Dermis microvascular lymphatic vessel endothelial cell (primary cell): ENCODE results near the gene GTPBP10. TPM values are rescaled to one million over a fixed set of nuclear protein-coding genes. Genes with fewer than 3 reads are reported as not detected.
"Not testable (repeated sequence)": the region's sequence is repeated elsewhere in the genome, so short reads cannot be mapped to it uniquely, and the experiment has no call there.

ENCODE experiments used
- DNase-seq, 2 donors: peaks; one replicate each; pipeline versions ENCODE4 v3.0.0 to v3.0.0-alpha.2; 2010; ENCODE audit warnings: low read depth in 2 of 2
- total RNA-seq: library from RNA; depleted of rRNA; stranded (reverse); fragments of >200 nt; gene quantifications from 2 replicates; pipeline ENCODE4 v1.2.1, GENCODE V29; 2014

GTPBP10 gene, protein sequence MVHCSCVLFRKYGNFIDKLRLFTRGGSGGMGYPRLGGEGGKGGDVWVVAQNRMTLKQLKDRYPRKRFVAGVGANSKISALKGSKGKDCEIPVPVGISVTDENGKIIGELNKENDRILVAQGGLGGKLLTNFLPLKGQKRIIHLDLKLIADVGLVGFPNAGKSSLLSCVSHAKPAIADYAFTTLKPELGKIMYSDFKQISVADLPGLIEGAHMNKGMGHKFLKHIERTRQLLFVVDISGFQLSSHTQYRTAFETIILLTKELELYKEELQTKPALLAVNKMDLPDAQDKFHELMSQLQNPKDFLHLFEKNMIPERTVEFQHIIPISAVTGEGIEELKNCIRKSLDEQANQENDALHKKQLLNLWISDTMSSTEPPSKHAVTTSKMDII
- 4.4 and 4.7 TPM in 2 replicates for total RNA-seq

DNA sequence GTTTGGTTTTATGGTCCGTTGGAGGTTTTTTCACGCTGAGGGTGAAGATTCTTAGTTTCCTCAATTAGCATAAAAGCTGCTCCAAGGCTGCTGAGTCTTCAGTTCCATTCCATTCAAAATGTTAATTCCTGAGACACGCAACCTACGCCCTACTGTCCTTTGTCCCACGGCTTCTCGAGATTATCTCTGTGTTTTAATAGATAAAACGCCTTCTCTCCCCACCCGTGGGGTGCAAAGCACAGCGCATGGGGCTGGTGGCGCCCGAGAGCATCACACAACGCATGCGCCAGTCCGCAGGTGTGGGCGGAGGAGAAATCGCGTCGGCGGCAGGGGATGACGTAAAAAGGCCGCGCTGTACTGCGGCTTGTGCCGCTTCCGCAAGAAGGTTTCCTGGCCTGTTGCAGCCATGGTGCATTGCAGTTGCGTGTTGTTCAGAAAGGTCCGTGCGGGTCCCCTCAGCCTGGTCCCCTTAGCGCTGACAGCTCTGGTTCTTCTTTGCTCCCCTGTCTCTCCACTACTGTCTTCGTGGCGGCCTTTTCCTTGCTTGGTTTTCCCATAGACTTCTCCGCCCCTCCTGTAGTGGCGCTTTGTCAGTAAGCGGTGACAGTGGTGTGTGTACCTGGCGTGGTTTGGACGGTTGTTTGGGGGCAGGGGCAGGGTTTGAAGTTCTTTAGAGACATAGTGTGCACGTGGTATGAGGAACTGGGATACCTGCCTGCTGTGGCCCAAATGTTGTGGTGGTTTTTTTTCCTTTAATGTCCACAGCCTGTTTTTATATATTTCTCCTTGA is at the start of gene GTPBP10:
GTPBP10 (plus strand) TSS at position 381 of the 790 bp plus-strand sequence; CDS start at position 407, 26 bp downstream.
- peak; percentile 92 to 95 for DNase-seq

DNA sequence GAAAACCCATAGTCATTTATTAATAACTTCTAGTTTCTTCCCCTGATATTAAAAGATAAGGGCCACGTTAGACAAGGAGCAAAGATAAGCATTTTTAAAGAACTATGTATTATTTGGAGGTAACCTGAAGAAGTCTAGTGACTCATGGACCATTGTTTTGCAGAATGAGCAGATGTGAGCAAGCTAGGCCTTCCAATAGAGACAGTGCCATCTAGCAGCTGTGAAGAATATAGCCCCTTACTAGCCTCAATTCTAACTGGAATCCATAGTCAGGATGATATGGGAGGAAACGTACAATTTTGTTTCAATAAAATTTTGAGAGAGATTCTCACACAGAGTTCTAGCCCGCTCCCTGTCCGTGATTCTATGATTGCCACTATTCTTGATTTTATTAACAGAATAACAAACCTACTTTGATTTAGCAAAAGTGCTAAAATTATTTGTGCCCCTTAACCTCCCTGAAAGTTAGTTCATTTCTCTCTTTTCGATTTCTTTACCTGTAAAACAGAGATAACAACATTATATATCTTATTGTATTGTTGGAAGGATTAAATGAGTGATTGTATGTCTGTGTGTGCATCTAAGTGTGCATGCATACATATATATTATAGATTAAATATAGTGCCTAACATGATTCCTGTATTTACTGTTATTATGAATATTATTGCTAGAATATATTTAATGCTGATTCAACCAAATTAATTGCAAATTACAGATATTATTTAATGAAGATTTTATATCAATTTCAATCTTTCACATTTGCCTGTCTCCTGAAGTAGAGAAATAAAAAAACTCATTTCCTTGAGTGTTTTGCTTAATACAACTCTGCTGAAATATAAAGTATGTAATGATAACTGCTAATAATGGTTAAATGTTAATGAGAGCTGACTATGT is 48.1 kb upstream of the GTPBP10 start:
- DNase-seq = peak; percentile 36 to 73

DNA sequence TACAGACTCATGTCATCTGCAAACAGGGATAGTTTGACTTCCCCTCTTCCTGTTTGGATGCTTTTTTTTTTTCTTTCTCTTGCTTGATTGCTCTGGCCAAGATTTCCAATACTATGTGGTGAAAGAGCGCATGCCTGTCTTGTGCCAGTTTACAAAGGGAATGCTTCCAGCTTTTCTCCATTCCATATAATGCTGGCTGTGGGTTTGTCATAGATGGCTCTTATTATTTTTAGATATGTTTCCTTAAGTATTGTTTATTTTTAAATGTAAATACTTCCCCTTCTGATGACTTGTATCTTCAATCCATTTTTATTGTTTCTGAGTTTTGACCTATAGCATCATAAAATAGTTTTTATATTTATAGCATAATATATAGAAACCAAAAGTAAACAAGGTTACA is 43.3 kb upstream of the GTPBP10 start:
- DNase-seq = no peak

DNA sequence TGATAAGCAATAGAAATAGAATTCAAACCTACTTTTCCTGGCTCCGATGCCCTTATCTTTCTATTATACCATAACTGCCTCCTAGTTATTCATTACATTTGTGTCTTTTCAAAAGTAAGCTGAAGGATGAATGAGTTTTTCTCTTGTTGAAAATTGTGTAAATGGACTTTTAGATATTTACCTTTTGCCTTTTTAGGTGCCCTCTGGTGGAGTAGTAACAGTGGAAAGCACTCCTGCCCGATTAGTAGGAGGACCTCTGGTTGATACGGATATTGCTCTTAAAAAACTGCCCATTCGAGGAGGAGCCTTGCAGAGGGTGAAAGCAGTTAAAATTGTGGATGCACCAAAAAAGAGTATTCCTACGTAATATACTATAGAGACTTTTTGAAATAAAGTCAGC is 36.6 kb upstream of the GTPBP10 start:
- no peak for DNase-seq

DNA sequence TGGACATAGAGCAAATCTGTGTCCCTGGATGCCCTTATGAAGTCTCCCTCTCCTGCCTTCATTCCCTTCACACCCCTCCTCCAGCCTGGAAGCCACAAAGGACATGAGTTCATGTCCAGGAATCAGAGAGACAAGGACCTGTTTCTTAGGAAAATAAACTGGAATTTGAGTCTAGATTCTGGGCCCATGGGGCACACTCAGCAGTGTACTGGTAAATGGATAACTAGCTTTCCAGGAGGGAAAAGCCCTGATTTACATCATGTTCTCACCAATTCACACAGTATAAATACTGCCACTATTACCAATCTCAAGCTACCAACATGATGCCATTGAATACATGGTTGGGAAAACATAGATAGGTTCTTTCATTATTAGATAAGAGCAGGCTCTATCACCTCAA is 35.3 kb upstream of the GTPBP10 start:
- DNase-seq = no peak

DNA sequence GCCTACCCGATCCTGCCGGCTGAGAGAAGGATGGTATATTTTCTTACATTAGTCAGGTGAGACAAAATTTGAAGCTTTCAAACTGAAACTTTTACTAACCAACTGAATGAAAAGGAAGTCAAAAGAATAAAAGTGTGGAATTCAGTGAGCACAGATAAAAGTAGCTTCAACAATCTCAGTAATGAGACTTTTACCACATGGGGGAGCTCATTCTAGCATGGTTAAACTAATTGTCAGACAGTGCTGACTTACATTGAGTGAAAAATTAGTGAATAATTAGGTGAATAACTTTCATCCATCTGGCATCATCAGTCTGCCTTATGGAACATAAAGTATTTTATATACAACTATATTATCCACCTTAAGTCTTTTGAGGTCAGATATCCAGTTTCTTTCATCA is 33.8 kb upstream of the GTPBP10 start:
- DNase-seq = peak; percentile 15 to 53

DNA sequence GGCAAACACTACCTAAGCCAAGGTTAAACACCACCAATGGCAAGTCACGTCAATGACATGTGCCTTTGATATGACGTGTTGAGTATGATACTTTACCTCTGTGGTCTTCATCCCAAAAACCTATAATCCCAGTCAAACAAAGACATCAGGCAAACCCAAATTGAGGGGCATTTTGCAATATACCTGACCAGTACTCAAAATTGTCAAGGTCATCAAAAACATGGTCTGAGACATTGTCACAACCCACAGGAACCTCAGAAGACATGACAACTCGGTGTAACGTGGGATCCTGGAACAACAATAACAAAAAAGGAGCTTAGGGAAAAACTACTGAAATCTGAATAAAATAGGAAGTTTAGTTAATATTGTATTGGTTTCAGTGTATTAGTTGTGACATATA is 32.6 kb upstream of the GTPBP10 start:
- no peak for DNase-seq

DNA sequence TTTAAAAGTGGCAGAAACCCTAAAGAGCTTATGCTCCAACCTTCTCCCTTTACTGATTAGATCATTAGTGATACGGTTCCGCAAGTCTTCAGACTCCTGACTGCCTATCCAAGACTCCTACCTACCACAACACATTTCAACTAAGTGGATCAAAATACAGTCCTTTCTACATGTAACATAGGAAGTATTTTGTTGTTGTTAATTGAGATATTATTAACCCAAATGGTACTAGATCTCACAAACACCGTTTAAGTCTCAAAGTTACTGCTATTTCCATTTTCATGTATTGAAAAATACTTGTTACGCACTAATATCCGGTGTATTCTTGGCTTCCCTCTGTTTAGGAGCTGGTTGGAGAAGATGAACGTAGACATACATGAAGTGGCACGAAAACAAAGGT is 26.5 kb upstream of the GTPBP10 start:
- DNase-seq = no peak

DNA sequence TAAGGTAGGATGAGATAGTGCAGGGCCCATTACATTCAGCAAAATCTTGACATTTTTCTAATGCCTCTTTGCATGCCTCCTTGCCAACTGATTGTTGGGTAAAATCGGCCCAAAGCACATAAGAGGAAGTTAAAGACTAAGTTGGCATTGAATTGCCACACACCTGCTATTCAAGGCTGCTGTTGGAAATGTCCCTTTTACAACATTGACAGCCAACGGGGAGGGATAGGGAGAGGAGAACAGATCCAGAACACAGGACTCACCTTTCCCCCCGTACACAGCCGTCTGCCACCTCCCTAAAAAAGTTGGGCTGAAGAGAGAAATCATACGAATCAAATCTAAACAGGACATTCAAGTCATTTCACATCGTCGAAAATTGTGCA is 26.1 kb upstream of the GTPBP10 start:
- DNase-seq = no peak

DNA sequence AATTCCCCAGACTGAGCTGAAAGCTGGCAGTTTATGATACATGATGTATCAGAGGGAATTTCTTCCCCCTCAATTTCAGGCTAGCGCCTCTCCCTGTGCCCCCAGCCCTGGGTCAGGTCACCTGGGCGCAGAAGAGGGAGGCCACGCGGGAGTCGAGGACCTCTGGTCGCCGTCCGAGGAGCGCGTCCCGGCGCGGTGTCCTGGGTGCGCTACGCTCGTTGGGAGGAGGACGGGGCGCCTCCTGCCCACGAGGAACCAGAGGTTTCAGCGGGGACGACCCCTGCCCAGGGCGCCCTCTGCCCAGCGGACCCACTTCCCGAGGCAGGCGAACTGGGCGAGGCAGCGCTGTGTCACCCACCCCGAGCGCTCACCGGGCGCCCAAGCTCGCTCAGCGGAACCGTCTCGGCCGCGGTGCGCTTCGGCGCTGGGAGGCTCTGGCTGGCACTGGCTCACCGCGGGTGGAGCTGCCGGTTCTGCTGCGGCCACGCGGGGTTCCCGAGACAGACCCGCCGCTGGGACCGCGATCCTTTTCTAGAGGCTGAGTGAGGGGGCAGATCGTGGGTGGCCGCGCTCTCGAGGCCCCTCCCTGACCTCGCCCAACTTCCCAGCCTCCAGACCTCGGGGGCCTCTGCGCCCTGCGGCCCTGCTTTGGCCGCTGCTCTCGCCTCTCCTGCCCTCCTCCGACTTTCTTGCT is 25.6 kb upstream of the GTPBP10 start, which contains the start of gene FAM237B:
FAM237B (minus strand) TSS at position 504 of the 694 bp plus-strand sequence. CDS start 1,556 bp downstream, outside the sequence.
- peak in 1 of 2 donors; percentile 9 for DNase-seq

DNA sequence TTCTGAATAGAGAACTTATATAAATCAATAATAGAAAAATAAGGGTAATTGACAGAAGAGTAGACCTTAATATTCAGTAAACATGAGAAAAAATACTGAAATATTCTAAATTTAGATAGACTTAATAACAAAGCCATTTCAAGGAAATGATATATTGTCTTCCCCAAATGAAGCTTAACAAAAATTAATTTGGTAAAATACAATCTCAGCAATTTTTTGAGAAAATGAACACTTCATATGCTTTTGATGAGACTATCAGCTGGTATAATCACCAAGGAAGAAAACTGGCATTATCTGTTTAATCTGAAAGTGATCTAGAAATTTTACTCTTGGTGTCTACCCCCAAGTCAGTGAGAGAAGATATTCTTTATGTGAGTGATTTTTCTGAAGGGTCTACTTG is 23.7 kb upstream of the GTPBP10 start:
- no peak for DNase-seq

DNA sequence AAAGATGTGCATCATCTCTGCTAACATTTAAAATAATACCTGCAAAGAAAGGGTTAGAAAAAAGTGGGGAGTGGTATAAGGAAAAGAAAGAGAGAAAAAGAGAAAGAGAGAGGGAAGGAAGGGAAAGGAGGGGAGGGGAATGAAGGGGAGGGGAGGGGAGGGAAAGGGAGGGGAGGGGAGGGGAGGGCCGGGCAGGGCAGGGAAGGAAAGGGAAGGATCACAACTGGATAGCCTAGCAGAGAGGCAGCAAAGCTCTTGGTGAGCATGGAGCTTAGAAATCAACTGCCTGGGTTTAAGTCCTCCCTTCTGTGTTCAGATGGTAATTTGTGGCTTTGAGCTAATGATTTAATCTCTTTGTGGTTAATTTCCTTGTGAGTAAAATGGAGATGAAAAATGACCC is 20.0 kb upstream of the GTPBP10 start:
- no peak for DNase-seq

DNA sequence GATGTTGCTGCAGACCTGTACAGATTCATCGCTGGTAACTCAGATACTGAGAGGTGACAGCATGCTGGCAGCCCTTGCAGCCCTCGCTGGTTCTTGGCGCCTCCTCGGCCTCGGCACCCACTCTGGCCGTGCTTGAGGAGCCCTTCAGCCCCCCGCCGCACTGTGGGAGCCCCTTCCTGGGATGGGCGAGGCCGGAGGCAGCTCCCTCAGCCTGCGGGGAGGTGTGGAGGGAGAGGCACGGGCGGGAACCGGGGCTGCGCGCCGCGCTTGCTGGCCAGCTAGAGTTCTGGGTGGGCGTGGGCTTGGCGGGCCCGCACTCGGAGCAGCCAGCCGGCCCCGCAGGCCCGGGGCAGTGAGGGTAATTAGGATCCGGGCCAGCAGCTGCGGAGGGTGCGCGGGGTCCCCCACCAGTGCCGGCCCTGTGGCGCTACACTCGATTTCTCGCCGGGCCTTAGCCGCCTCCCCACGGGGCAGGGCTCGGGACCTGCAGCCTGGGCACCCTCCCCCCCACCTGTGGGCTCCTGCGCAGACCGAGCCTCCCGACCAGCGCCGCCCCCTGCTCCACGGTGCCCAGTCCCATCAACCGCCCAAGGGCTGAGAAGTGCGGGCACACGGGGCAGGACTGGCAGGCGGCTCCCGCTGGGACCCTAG is 12.2 kb upstream of the GTPBP10 start:
- no peak for DNase-seq

DNA sequence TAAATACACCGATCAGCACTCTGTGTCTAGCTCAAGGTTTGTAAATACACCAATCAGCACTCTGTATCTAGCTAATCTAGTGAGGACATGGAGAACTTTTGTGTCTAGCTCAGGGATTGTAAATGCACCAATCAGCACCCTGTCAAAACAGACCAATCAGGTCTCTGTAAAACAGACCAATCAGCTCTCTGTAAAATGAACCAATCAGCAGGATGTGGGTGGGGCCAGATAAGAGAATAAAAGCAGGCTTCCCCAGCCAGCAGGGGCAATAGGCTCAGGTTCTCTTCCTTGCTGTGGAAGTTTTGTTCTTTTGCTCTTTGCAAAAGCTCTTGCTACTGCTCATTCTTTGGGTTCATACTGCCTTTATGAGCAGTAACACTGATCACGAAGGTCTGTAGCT is 11.6 kb upstream of the GTPBP10 start:
- DNase-seq = not testable (repeated sequence)

DNA sequence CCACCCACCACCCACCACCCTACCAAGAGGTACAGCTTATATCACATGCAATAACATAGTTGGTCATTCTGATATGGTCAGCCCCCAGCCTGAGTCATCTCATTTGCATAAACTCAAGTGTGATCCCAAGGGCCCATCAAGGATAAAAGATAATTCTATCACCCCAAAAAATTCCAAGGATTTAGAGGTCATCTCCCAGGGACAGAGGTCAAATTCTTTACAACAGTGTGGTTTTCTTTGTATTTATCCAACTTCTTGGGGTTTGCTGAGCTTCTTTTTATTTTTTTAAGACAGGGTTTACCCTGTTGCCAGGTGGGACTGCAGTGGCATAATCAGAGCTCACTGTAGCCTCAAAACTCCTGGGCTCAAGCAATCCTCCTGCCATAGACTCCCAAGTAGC is 9.4 kb upstream of the GTPBP10 start:
- no peak for DNase-seq

DNA sequence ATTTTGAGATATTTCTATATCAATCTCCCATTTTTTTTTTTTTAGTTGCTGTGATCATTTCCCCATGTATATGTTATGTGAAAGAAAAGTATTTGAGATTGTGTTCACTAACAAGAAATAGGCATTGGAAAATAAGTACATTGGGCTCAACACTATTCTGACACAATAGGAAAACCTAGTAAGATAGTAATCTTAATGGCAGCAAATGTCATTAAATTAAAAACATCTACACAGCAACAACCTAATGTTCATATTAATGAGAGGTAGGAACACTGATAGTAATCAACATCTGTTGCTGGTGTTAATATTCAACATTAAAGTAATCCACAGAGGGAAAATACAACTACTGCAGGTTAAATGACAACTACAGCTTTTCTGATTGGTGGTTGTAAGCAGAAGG is 1.5 kb upstream of the GTPBP10 start:
- DNase-seq = no peak

DNA sequence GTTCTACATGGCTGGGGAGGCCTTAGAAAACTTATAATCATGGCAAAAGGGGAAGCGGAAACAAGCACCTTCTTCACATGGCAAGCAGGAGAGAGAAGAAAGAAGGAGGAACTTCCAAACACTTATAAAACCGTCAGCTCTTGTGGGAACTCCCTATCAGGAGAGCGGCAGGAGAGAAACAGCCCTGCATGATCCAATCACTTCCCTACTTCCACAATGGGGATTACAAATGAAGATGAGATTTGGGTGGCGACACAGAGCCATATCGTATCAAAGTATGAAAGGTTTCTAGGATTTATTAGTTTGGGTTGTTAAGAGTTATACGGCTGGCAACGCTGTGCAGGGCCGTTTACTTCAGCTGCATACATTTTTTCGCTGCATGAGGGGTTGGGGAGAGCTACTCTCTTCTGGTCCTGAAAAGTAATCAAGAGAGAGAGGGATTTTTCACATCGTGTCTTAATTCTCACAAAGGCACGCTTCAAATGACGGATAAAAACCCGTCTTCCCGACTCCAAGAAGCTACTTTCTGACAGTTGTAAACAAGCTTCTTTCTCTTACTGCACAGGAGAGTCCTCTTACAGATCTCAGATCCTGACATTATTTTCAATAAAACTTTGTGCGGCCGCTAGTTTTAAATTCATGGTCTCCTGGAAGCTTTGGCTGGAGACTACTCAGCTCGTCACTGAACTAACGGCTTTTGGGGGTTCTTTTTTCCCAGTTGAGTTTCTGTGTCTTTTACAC is 751 bp upstream of the GTPBP10 start:
- DNase-seq = peak in 1 of 2 donors; percentile 39

DNA sequence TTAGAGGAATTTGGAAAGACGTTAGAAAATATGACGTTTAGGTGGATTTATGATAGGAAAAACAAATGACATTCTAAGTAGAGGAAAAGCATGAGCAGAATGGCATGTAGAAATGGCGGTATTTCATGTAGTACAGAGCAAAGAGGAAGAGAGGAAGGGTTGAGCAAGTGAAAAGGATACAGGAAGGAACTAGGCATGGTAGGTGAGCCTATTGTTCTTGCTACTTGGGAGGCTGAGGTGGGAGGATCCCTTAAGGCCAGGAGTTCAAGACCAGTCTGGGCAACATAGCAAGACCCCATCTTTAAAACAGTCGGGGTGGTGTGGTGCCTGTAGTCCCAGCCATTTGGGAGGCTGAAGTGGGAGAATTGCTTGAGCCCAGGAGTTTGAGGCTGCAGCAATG is 1.2 kb downstream of the GTPBP10 start:
- DNase-seq = no peak

DNA sequence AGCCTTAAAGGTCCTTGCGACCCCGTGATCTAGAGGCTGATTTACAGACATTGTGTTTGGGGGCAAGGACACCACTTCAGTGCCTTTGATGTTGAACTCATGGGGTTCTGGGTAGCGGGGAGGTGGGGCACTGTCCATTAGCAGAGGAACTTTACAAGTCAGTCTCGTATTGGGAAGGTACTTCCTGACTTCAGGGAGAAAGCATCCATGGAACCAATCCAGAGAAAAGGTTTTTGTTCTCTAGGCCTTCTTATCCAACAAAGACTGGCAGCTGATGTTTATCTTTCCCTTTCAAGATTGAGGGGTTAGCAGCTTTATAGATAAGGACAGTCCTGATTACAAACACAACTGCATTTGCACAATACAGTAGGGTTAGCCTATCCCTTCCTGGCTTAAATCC is 2.8 kb downstream of the GTPBP10 start:
- no peak for DNase-seq

DNA sequence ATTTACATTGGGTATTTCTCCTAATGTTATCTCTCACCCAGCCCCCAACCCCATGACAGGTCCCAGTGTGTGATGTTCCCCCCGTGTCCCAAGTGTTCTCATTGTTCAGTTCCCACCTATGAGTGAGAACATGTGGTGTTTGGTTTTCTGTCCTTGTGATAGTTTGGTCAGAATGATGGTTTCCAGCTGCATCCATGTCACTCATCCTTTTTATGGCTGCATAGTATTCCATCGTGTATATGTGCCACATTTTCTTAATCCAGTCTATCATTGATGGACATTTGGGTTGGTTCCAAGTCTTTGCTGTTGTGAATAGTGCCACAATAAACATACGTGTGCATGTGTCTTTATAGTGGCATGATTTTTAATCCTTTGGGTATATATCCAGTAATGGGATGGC is 3.5 kb downstream of the GTPBP10 start:
- not testable (repeated sequence) for DNase-seq
